ENCODE data around the gene SS18.

SS18 gene

GRCh38 chr18:26002375-26002910 is 88.0 kb downstream of the SS18 start:
- no peak for TF ChIP-seq CTCF (IDR thresholded peaks at IDR 0.05; ENCODE audit: extremely low read depth, insufficient read depth, missing control alignments)
- DNase-seq (ENCODE audit: low spot score), result no peak
- in situ Hi-C loops (cut with MboI; ENCODE audit: low pct_unique_long_range_greater_than_20kb, low sequenced_read_pairs, unreplicated experiment), result no loop called here

GRCh38 chr18:25998461-25998860 is 92.0 kb downstream of the SS18 start:
- no peak for DNase-seq (ENCODE audit: low spot score)
- TF ChIP-seq CTCF (IDR thresholded peaks at IDR 0.05; ENCODE audit: extremely low read depth, insufficient read depth, missing control alignments), result no peak
- in situ Hi-C loops (cut with MboI; ENCODE audit: low pct_unique_long_range_greater_than_20kb, low sequenced_read_pairs, unreplicated experiment), result no loop called here

- in situ Hi-C loops (cut with MboI; ENCODE audit: low pct_unique_long_range_greater_than_20kb, low sequenced_read_pairs, unreplicated experiment), result no loop called here
- no peak for TF ChIP-seq CTCF (IDR thresholded peaks at IDR 0.05; ENCODE audit: extremely low read depth, insufficient read depth, missing control alignments)
Observed at GRCh38 chr18:25992566-25992965, 97.8 kb downstream of the SS18 start.

GRCh38 chr18:25990473-25990872 is 99.9 kb downstream of the SS18 start:
- no peak for TF ChIP-seq CTCF (IDR thresholded peaks at IDR 0.05; ENCODE audit: extremely low read depth, insufficient read depth, missing control alignments)
- in situ Hi-C loops (cut with MboI; ENCODE audit: low pct_unique_long_range_greater_than_20kb, low sequenced_read_pairs, unreplicated experiment), result no loop called here
- DNase-seq (ENCODE audit: low spot score), result no peak

More at GRCh38 chr18:25992566-25992965, 97.8 kb downstream of the SS18 start:
- no peak for DNase-seq (ENCODE audit: low spot score)

- TF ChIP-seq CTCF (IDR thresholded peaks at IDR 0.05; ENCODE audit: extremely low read depth, insufficient read depth, missing control alignments), result no peak
- in situ Hi-C loops (cut with MboI; ENCODE audit: low pct_unique_long_range_greater_than_20kb, low sequenced_read_pairs, unreplicated experiment), result no loop called here
- no peak for DNase-seq (ENCODE audit: low spot score)
Observed at GRCh38 chr18:25985707-25986394, 104.6 kb downstream of the SS18 start.

- in situ Hi-C loops (cut with MboI; ENCODE audit: low pct_unique_long_range_greater_than_20kb, low sequenced_read_pairs, unreplicated experiment), result no loop called here
- DNase-seq (ENCODE audit: low spot score), result no peak
- TF ChIP-seq CTCF (IDR thresholded peaks at IDR 0.05; ENCODE audit: extremely low read depth, insufficient read depth, missing control alignments), result no peak
Observed at GRCh38 chr18:25983730-25984129, 106.7 kb downstream of the SS18 start.
